ENCODE data around the gene MAP2K7. TPM values are rescaled to one million over a fixed set of nuclear protein-coding genes. Genes with fewer than 3 reads are reported as not detected.

The MAP2K7 gene
- total and polyA plus RNA-seq, 10 donors = 12.4 to 44.3 (median 28.2) TPM

DNA sequence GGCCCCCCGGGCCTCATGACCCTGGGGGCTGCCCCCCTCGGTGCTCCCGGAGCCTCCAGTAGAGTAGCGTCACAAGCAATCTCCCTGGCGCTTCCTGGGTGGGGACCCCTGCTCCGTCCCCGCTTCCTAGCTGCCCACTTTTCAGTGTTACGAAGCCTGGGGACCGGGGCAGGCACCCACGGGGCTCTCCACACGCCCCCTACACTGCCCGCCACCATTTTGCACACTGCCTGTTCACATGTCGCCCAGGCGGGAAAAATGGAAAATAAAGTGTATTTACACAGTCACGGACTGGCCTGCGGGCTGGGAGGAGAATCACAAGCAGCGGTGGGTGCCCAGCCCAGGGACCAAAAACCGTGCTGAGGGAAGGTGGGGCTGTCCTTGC lies 39.0 kb upstream of the MAP2K7 start:
- Histone ChIP-seq H3K27ac (no peak overlapping the region), H3K4me1 (peaks cover 16 to 62% (median 40%) of the 10 kb centered on the region in 6 donors), H3K4me3 (no peak overlapping the region), H3K27me3 (replicated peaks in 1 of 7) (peaks cover 2 to 99% (median 52%) of the 10 kb centered on the region in 7 donors), H3K9me3 (no peaks in the 10 kb centered on the region), H3K36me3 (peaks cover 0 to 29% (median 0%) of the 10 kb centered on the region in 6 donors)
- TF ChIP-seq POLR2A (IDR thresholded peaks at IDR 0.05) (no peak), POLR2AphosphoS5 (IDR thresholded peaks at IDR 0.05) (no peak)
- TF ChIP-seq, protein P1, sequence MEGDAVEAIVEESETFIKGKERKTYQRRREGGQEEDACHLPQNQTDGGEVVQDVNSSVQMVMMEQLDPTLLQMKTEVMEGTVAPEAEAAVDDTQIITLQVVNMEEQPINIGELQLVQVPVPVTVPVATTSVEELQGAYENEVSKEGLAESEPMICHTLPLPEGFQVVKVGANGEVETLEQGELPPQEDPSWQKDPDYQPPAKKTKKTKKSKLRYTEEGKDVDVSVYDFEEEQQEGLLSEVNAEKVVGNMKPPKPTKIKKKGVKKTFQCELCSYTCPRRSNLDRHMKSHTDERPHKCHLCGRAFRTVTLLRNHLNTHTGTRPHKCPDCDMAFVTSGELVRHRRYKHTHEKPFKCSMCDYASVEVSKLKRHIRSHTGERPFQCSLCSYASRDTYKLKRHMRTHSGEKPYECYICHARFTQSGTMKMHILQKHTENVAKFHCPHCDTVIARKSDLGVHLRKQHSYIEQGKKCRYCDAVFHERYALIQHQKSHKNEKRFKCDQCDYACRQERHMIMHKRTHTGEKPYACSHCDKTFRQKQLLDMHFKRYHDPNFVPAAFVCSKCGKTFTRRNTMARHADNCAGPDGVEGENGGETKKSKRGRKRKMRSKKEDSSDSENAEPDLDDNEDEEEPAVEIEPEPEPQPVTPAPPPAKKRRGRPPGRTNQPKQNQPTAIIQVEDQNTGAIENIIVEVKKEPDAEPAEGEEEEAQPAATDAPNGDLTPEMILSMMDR (IDR thresholded peaks at IDR 0.05 in 8 of 11, conservative IDR thresholded peaks at IDR 0.05 in 3 of 11) = no peak
- no peak for DNase-seq
- intact Hi-C loops (cut with DNase I; ENCODE audit: low total_unique reads) = no loop called here
- 46 to 64% (median 56%) methylated on average over 18 of the region's 18 CpGs for WGBS, 5 donors

GRCh38 chr19:7865262-7865911 lies 38.3 kb upstream of the MAP2K7 start:
- H3K4me3 ChIP-seq = no peak overlapping the region
- peaks cover 0 to 22% (median 0%) of the 10 kb centered on the region in 6 donors for H3K36me3 ChIP-seq
- H3K9me3 ChIP-seq = no peaks in the 10 kb centered on the region
- H3K27ac ChIP-seq = no peak overlapping the region
- intact Hi-C loops (cut with DNase I; ENCODE audit: low total_unique reads) = no loop called here
- DNase-seq = no peak
- peaks cover 2 to 96% (median 49%) of the 10 kb centered on the region in 7 donors for H3K27me3 ChIP-seq (replicated peaks in 1 of 7)
- H3K4me1 ChIP-seq = peaks cover 16 to 66% (median 42%) of the 10 kb centered on the region in 6 donors
- WGBS, 5 donors = 36 to 40% (median 39%) methylated on average over 10 of the region's 10 CpGs
- TF ChIP-seq POLR2A (IDR thresholded peaks at IDR 0.05) (no peak), POLR2AphosphoS5 (IDR thresholded peaks at IDR 0.05) (no peak)
- TF ChIP-seq, protein P1 (IDR thresholded peaks at IDR 0.05 in 8 of 11, conservative IDR thresholded peaks at IDR 0.05 in 3 of 11) = no peak

GRCh38 chr19:7866399-7867091 lies 37.1 kb upstream of the MAP2K7 start:
- H3K4me3 ChIP-seq = no peak overlapping the region
- intact Hi-C loops (cut with DNase I; ENCODE audit: low total_unique reads) = no loop called here
- 60 to 80% (median 77%) methylated on average over 8 to 12 of the region's 12 CpGs for WGBS, 5 donors
- no peaks in the 10 kb centered on the region for H3K9me3 ChIP-seq
- H3K27ac ChIP-seq = no peak overlapping the region
- peaks cover 2 to 88% (median 41%) of the 10 kb centered on the region in 7 donors for H3K27me3 ChIP-seq (replicated peaks in 1 of 7)
- no peak for DNase-seq
- H3K36me3 ChIP-seq = peaks cover 0 to 12% (median 0%) of the 10 kb centered on the region in 6 donors
- peaks cover 14 to 65% (median 46%) of the 10 kb centered on the region in 6 donors for H3K4me1 ChIP-seq
- TF ChIP-seq, protein P1 (IDR thresholded peaks at IDR 0.05 in 8 of 11, conservative IDR thresholded peaks at IDR 0.05 in 3 of 11) = no peak
- TF ChIP-seq POLR2A (IDR thresholded peaks at IDR 0.05) (no peak), POLR2AphosphoS5 (IDR thresholded peaks at IDR 0.05) (peak in 1 of 3 donors; percentile 21)

All from spleen (tissue), 11 donors.